HG02884 (cell line): ENCODE data around the gene ESYT1.
A peak's percentile ranks its signal among the peaks of the same experiment; 100 is the strongest.

Experiments
- ATAC-seq: cut with Tn5 transposase; IDR thresholded peaks from one replicate; pipeline ENCODE4 v1.9.1; 2021; ENCODE audit warnings: mild to moderate bottlenecking, moderate library complexity; ENCODE audit not compliant: unreplicated experiment

ESYT1 gene

DNA sequence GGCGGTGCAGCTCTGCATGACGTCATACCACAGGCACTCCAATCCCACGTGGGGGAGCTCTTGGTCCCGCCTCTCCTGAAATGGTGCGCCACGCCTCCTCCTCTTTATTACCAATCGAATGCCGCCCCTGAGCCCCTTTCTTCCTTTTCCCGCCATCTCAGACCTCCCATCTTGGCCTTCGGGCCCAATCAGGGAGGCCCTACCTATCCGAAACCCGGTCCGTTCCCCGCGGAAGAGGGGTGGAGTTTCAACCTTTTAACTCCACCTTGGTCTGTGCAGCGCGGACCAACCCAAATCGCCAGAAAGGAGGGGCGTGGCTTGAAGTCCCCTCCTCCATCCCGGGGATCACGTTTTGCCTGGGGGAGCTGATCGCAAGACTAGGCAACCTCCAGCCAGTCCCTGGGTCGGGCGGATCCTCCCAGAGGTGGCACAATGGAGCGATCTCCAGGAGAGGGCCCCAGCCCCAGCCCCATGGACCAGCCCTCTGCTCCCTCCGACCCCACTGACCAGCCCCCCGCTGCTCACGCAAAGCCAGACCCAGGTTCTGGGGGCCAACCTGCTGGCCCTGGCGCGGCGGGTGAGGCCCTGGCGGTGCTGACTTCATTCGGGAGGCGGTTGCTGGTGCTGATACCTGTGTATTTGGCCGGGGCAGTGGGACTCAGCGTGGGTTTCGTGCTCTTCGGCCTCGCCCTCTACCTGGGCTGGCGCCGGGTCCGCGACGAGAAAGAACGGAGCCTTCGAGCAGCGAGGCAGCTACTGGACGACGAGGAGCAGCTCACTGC lies at the start of gene ESYT1:
TSS of gene ESYT1 (plus strand) at position 380 of the 782 bp plus-strand sequence. CDS start at position 433, 53 bp downstream.
- ATAC-seq, result peak; percentile 84

- ATAC-seq, result no peak
These were observed 49.6 kb upstream of the ESYT1 start for GRCh38 chr12:56078427-56078826.

DNA sequence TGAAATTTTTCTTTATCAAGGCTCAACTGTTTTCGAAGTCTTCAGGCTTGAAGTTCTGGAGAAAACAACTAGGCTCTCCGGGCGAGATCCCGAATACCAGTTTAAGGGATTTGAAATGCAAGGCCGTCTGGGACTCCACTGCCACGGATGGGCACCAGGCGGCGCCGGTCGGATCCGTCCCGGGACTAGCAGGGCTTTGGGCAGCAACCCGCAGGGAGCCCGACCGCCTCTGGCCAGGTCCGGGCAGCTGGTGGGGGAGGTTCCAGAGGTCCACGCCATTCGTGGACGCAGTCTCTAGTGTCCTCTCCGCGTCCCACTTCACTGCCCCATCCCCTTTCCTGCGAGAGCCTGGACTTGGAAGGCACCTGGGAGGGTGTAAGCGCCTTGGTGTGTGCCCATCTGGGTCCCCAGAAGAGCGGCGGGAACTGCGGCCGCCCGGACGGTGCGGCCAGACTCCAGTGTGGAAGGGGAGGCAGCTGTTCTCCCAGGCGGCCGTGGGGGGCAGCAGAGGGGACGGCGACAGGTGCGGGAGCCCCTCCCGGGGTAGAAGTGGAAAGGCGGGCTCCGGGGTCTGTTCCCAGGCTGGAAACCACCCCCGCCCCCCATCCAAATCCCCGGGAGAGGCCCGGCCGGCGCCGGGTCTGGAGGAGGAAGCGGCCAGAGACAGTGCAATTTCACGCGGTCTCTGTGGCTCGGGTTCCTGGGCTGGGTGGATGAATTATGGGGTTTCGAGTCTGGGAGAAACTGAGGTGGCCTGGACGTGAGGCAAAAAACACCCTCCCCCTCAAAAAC lies 48.9 kb upstream of the ESYT1 start:
- ATAC-seq, result peak; percentile 55

DNA sequence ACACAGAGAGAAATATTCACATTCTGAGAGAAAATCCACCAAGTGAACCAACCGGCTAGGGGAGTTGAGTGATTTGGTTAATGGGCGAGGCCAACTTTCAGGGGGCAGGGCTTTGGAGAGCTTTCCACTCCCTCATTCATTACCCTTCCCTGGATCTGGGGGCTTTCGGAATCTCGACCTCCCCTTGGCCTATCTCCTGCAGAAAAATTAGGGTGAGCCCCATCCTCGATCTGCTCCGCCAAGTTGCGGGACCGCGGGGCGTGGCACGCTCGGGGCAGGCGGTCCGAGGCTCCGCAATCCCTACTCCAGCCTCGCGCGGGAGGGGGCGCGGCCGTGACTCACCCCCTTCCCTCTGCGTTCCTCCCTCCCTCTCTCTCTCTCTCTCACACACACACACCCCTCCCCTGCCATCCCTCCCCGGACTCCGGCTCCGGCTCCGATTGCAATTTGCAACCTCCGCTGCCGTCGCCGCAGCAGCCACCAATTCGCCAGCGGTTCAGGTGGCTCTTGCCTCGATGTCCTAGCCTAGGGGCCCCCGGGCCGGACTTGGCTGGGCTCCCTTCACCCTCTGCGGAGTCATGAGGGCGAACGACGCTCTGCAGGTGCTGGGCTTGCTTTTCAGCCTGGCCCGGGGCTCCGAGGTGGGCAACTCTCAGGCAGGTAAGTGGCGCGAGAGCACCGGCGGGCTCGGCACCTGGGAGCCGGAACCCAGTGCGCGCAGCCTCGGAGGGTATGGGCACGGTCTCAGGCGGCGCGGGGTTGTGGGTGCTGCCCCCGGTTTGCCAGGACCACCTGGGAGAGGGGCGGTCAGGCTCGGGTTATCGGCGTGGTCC lies 48.1 kb upstream of the ESYT1 start, which contains the start of gene ERBB3:
TSS of gene ERBB3 (plus strand) at position 443 of the 833 bp plus-strand sequence. CDS start at position 579, 136 bp downstream.
- ATAC-seq, result no peak

DNA sequence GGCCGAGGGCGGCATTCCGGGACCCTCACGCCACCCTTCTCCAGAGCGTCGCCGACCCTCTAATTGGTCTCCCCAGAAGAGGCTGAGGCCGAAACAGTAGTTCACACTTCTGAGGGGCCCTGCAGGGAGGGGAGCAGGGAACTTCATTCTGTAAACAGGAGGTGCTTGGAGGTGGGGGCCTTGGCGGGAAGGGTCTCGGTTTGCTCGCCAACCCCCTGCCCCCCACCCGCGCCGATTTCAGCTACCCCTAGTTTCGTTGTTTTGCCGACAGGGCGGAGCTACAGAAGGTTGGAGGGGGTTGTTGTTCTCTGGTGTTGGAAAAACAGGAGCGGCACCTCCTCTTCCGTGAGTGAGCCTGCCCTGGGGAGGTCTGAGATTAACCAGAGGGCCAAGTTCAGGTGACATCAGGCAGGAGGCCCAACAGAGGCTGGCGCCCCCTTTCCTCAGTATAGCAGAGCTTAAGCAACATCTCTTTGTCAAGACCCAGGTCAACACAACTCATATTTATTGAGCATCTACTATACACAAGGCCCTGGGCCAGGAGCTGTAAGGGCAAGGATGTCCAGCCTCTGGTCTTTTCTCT lies 47.4 kb upstream of the ESYT1 start:
- ATAC-seq, result no peak

DNA sequence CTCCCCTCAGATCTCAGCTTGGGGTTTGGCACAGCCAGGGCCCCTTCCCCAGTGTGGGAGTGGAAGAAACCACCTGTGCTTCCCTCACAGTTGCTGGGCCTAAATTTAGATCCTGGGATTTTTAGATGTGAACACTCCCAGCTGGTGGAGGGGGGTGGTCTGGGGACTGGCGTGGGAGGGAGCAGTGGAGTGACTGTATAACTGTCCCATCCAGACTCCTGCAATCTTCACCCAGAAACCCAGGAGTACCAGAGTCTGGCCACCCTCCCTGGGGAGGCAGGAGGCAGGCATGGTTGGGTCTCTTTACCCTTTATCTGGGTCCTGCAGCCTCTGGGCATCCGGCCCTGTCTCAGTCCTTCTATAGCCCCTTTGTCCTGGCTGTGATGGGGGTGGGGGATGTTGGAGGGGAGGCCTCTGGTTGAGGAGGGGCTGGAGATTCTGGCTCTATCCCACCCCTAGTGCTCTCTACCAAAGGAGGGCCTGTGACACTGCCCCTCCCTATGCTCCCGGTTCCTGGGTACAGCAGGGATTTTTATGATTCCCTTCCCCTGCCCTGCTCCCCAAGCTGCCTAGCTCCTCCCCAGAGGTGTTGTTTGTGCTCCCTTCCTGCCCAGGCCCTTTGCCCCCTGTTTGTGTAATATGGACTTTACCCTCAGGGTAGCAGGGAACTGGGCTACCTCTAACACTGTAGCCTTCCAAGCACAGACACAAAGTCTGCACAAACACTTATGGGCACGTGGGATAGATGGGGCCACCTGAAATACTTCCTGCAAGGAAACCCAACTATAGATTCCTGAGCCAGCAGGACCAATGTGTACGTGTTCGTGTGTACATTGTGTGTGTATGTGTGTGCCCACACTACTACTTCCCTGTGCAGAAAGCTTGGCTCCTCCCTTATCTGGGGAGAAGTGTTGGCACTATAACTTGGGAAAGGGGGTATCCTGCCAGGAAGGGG lies 46.4 kb upstream of the ESYT1 start:
- no peak for ATAC-seq

GRCh38 chr12:56082382-56082781 lies 45.7 kb upstream of the ESYT1 start:
- ATAC-seq, result no peak

DNA sequence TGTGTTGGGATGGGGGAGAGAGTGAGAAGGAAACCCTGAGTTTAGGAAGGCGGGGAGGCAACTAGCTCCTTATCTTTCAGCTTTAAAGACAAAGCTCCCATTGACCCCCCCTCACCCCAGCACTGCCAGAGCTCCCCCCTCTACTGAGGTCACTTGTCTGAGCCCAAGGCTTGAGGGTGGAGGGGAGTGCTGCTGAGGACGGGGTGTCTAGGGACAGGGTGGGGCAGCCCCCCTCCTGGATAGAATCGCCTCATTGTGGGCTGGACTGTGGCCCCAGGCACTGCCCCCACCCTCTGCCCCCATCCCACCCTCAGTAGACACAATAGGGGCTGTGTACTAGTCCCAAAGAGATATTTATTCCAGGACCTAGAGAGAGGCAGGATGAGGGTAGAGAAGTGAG lies 45.1 kb upstream of the ESYT1 start:
- ATAC-seq, result no peak

GRCh38 chr12:56084958-56085543 lies 43.0 kb upstream of the ESYT1 start:
- ATAC-seq, result no peak

GRCh38 chr12:56086096-56086495 lies 42.0 kb upstream of the ESYT1 start:
- no peak for ATAC-seq

GRCh38 chr12:56086608-56087007 lies 41.5 kb upstream of the ESYT1 start:
- ATAC-seq, result no peak

- ATAC-seq, result no peak
These were observed 40.8 kb upstream of the ESYT1 start for GRCh38 chr12:56087220-56087619.

GRCh38 chr12:56097738-56098137 lies 30.3 kb upstream of the ESYT1 start:
- ATAC-seq, result no peak

DNA sequence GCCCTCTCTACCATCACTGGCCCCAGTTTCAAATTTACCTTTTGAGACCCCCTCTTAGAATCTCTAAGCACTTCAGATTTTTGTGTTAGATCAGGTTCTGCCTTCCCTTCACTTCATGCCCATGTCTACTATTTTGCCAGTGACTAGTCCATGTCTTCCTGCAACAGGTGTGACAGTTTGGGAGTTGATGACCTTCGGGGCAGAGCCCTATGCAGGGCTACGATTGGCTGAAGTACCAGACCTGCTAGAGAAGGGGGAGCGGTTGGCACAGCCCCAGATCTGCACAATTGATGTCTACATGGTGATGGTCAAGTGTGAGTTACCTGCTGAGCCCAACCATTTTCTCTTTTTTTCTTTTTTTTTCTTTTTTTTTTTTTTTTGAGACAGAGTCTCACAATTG lies 29.5 kb upstream of the ESYT1 start:
- no peak for ATAC-seq

GRCh38 chr12:56099787-56100186 lies 28.3 kb upstream of the ESYT1 start:
- no peak for ATAC-seq

- no peak for ATAC-seq
These were observed 27.0 kb upstream of the ESYT1 start for GRCh38 chr12:56101045-56101444.

- no peak for ATAC-seq
These were observed 25.4 kb upstream of the ESYT1 start for GRCh38 chr12:56102683-56103065.

DNA sequence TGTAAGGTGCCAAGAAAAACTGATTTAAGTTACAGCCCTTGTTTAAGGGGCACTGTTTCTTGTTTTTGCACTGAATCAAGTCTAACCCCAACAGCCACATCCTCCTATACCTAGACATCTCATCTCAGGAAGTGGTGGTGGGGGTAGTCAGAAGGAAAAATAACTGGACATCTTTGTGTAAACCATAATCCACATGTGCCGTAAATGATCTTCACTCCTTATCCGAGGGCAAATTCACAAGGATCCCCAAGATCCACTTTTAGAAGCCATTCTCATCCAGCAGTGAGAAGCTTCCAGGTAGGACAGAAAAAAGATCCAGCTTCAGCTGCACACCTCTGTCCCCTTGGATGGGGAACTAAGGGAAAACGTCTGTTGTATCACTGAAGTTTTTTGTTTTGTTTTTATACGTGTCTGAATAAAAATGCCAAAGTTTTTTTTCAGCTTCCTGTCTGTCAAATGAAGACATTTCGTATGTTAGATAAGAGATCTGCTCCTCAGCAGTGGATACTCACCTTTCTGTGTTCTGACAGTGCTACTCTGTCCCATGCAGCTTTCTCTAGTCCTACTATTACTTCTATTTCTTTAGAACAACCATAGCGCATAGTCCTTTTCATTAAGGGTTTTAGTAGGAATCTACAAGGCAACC lies 24.9 kb upstream of the ESYT1 start:
- ATAC-seq, result no peak

DNA sequence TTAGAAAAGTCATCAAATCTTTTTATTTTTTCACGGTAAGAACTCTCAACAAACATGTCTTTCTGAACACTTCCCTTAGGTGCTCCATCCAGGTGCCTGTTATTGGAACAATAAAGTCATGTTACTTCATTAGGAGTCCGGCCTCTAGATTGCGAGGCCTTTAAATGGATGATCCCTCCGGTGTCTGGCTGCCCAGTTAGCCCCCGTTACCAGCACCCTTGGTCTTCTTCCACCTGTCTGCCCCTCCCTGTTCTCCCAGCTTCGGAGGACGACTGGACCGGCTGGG lies 24.3 kb upstream of the ESYT1 start:
- no peak for ATAC-seq
